ENCODE results near the gene ROS1.
"Not testable (repeated sequence)": the region's sequence is repeated elsewhere in the genome, so short reads cannot be mapped to it uniquely, and the experiment has no call there.

The ROS1 gene

GRCh38 chr6:117425431-117426153, at the start of gene ROS1:
ROS1 (minus strand) TSS chr6:117425942; CDS start chr6:117425656, 286 bp downstream.
- H3K36me3 ChIP-seq, result no peaks in the 10 kb centered on the region
- no peaks in the 10 kb centered on the region for H3K9me3 ChIP-seq
- H3K4me3 ChIP-seq, result no peak within 1 kb of the TSS
- H3K4me1 ChIP-seq, result peaks cover 5% of the 10 kb centered on the region
- TF ChIP-seq Cebpa-rat (IDR thresholded peaks at IDR 0.05), result no peak
- no peaks in the 10 kb centered on the region for H4K20me1 ChIP-seq
- peak within 1 kb of the TSS; percentile 20 for H3K4me2 ChIP-seq
- no peak within 1 kb of the TSS for H3K9ac ChIP-seq
- no peaks in the 10 kb centered on the region for H3K27me3 ChIP-seq
- H3K27ac ChIP-seq, result no peak within 1 kb of the TSS

DNA sequence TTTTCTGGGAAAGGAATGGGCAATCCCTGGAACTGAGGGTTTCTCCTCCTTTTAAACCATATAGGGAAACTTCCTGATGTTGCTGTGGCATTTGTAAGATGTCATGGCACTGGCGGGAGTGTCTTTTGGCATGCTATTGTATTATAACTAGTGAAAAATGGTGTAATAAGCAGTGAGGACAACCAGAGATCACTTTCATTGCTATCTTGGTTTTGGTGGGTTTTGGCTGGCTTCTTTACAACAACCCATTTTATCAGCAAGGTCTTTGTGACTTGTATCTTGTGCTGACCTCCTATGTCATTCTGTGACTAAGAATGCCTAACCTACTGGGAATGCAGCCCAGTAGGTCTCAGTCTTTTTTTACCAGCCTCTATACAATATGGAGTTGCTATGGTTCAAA, 47.7 kb upstream of the ROS1 start:
- Histone ChIP-seq H3K36me3 (no peaks in the 10 kb centered on the region), H3K4me2 (no peak overlapping the region), H3K4me1 (no peaks in the 10 kb centered on the region), H3K9me3 (no peaks in the 10 kb centered on the region), H3K27me3 (no peaks in the 10 kb centered on the region), H3K9ac (no peak overlapping the region), H4K20me1 (no peaks in the 10 kb centered on the region), H3K4me3 (no peak overlapping the region), H3K27ac (no peak overlapping the region)
- no peak for TF ChIP-seq Cebpa-rat (IDR thresholded peaks at IDR 0.05)

DNA sequence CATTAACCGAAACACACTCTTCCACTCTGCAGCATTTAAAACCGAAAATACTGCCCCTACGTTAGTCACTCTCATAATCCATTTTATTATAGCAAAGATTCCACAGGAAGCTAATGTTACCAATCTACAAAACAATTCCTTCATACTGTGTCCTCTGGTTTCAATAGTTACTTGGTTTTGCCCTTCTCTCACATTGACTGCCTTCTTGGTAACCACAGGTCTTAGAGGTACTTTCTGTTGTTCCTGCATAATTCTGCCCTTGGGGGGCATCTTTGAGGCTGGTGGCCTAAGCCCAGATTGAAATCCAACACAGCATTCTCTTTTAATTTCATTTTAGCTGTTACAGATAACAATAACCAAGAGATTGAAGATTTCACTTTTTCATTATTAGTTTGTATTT, 46.9 kb upstream of the ROS1 start:
- Histone ChIP-seq H3K27me3 (no peaks in the 10 kb centered on the region), H3K4me2 (no peak overlapping the region), H4K20me1 (no peaks in the 10 kb centered on the region), H3K9me3 (no peaks in the 10 kb centered on the region), H3K9ac (no peak overlapping the region), H3K27ac (no peak overlapping the region), H3K4me1 (no peaks in the 10 kb centered on the region), H3K36me3 (no peaks in the 10 kb centered on the region), H3K4me3 (no peak overlapping the region)
- TF ChIP-seq Cebpa-rat (IDR thresholded peaks at IDR 0.05), result no peak

- no peaks in the 10 kb centered on the region for H3K4me1 ChIP-seq
- no peak overlapping the region for H3K4me3 ChIP-seq
- no peak overlapping the region for H3K9ac ChIP-seq
- H3K4me2 ChIP-seq, result no peak overlapping the region
- no peaks in the 10 kb centered on the region for H3K36me3 ChIP-seq
- H4K20me1 ChIP-seq, result no peaks in the 10 kb centered on the region
- H3K27me3 ChIP-seq, result no peaks in the 10 kb centered on the region
- no peak overlapping the region for H3K27ac ChIP-seq
- TF ChIP-seq Cebpa-rat (IDR thresholded peaks at IDR 0.05), result no peak
- H3K9me3 ChIP-seq, result no peaks in the 10 kb centered on the region
These were observed 44.0 kb upstream of the ROS1 start for GRCh38 chr6:117469791-117470190.

- H3K4me3 ChIP-seq, result no peak overlapping the region
- no peaks in the 10 kb centered on the region for H3K27me3 ChIP-seq
- no peak overlapping the region for H3K9ac ChIP-seq
- TF ChIP-seq Cebpa-rat (IDR thresholded peaks at IDR 0.05), result no peak
- no peaks in the 10 kb centered on the region for H4K20me1 ChIP-seq
- H3K9me3 ChIP-seq, result no peaks in the 10 kb centered on the region
- no peaks in the 10 kb centered on the region for H3K36me3 ChIP-seq
- no peak overlapping the region for H3K4me2 ChIP-seq
- no peak overlapping the region for H3K27ac ChIP-seq
- no peaks in the 10 kb centered on the region for H3K4me1 ChIP-seq
These were observed 43.6 kb upstream of the ROS1 start for GRCh38 chr6:117469356-117469755.

DNA sequence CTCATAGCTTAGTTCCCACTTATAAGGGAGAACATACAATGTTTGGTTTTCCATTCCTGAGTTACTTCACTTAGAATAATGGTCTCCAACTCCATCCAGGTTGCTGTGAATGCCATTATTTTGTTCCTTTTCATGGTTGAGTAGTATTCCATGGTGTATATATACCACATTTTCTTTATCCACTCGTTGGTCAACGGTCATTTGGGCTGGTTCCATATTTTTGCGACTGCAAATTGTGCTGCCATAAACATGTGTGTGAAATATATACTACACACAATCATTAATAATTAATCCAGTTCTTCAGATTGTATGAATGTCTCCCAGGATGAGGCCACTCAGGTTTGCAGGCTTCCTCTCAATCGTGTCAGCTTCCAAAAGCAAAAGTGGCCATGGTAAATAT, 42.8 kb upstream of the ROS1 start:
- H4K20me1 ChIP-seq, H3K4me1 ChIP-seq, H3K4me2 ChIP-seq, H3K36me3 ChIP-seq, H3K4me3 ChIP-seq, H3K9me3 ChIP-seq, H3K27me3 ChIP-seq, H3K9ac ChIP-seq, H3K27ac ChIP-seq: not testable (repeated sequence)

DNA sequence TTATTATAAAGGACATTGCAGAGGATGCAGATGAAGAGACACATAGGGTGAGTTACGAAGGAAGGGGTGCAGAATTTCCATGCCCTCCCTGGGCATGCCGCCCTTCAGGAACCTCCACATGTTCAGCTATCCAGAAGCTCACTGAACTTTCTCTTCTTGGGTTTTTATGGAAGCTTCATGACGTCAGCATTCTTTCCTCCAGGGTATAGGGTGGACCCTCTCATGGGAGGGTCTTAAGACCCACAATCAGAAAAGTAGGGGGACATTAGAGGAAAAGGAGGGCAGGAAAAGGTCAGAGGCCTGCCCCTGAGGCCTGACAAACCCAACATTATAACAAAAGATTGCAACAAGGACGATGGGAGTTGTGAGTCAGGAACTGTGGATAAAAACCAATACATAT, 42.1 kb upstream of the ROS1 start:
- Histone ChIP-seq H3K36me3 (no peaks in the 10 kb centered on the region), H3K4me3 (no peak overlapping the region), H3K9me3 (no peaks in the 10 kb centered on the region), H3K4me2 (no peak overlapping the region), H3K9ac (no peak overlapping the region), H3K27ac (no peak overlapping the region), H4K20me1 (no peaks in the 10 kb centered on the region), H3K27me3 (no peaks in the 10 kb centered on the region), H3K4me1 (no peaks in the 10 kb centered on the region)
- TF ChIP-seq Cebpa-rat (IDR thresholded peaks at IDR 0.05), result no peak

- no peaks in the 10 kb centered on the region for H3K9me3 ChIP-seq
- no peak for TF ChIP-seq Cebpa-rat (IDR thresholded peaks at IDR 0.05)
- H4K20me1 ChIP-seq, result no peaks in the 10 kb centered on the region
These were observed 39.9 kb upstream of the ROS1 start for GRCh38 chr6:117465691-117466090.

DNA sequence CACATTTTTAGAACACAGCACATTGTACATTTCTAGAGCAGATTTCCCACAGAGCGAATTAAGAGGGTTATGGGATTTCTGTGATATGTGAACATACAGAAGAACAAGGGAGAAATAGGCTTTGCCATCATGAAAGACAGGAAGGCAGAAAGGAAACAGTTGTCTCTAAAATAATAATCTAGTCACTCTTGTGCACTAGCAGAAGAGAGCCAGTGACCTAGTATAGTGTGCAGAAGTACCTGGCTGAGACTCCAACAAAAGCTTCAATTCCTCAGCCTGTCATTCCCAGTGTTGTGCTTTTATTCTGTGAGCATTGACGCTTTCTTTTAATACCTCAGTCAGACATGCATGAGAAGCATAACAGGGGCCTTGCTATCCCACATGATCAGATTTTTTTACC, 39.0 kb upstream of the ROS1 start:
- Histone ChIP-seq H4K20me1 (no peaks in the 10 kb centered on the region), H3K4me1 (no peaks in the 10 kb centered on the region), H3K9ac (no peak overlapping the region), H3K27me3 (no peaks in the 10 kb centered on the region), H3K4me3 (no peak overlapping the region), H3K36me3 (no peaks in the 10 kb centered on the region), H3K27ac (no peak overlapping the region), H3K9me3 (no peaks in the 10 kb centered on the region), H3K4me2 (no peak overlapping the region)
- no peak for TF ChIP-seq Cebpa-rat (IDR thresholded peaks at IDR 0.05)

More at GRCh38 chr6:117465691-117466090, 39.9 kb upstream of the ROS1 start:
- no peaks in the 10 kb centered on the region for H3K36me3 ChIP-seq
- H3K4me1 ChIP-seq, result no peaks in the 10 kb centered on the region
- H3K4me2 ChIP-seq, result no peak overlapping the region
- H3K9ac ChIP-seq, result no peak overlapping the region
- H3K27me3 ChIP-seq, result no peaks in the 10 kb centered on the region
- H3K27ac ChIP-seq, result no peak overlapping the region
- no peak overlapping the region for H3K4me3 ChIP-seq

DNA sequence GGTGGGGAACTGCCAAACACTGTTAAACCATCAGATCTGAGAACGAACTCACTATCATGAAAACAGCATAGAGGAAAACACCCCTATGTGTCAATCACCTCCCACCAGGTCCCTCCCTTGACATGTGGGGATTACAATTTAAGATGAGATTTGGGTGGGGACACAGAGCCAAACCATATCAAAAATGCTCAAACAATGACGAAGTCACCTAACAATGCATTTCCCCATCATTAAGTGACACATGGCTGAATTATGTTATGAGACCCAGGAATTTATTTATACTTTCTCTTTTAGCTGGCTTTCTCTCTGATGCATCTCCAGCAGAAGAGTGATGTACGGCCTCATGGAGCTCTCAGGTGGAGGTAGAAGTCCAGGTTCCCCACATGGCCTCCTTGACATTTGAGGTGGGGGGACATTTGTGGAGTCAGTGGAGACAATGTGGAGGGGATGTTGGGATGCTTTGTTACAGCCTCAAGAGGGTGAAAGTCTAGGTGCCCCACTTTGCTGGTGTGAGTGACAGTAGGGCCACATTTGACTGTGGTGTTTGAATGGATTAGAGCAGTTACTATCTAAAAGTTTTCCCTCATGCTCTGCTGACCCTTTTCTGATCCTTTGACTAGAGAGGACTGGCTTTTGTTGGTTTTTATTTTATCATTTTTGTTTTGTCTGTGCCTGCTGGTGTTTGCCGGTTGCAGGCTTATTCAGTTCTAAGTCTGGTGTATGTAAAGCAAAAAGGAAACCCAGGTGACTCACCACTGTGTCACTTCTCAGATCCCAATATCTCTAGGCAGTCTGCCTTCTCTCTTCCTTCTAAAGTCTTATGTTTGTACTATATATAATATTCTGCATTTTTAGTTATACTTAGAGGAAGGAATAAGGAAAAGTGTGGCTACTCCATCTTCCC, 38.3 kb upstream of the ROS1 start:
- Histone ChIP-seq H3K9ac (no peak overlapping the region), H3K9me3 (no peaks in the 10 kb centered on the region), H3K4me1 (no peaks in the 10 kb centered on the region), H3K4me3 (no peak overlapping the region), H3K4me2 (no peak overlapping the region), H3K36me3 (no peaks in the 10 kb centered on the region), H3K27me3 (no peaks in the 10 kb centered on the region), H4K20me1 (no peaks in the 10 kb centered on the region), H3K27ac (no peak overlapping the region)
- no peak for TF ChIP-seq Cebpa-rat (IDR thresholded peaks at IDR 0.05)
